ENCODE results near the gene GHDC. TPM values are rescaled to one million over a fixed set of nuclear protein-coding genes. Genes with fewer than 3 reads are reported as not detected.
"Not testable (repeated sequence)": the region's sequence is repeated elsewhere in the genome, so short reads cannot be mapped to it uniquely, and the experiment has no call there.

The GHDC gene
- total RNA-seq, 3 donors from 2014 or later (not counting 1 experiment from before 2014, with no cell fraction given): 19.5 to 24.6 (median 22.8) TPM

- ATAC-seq: no peak
- Histone ChIP-seq H3K9me3 (ENCODE audit: control insufficient read depth, insufficient read depth, low read length) (no peaks in the 10 kb centered on the region), H3K27ac (ENCODE audit: low read length) (no peak overlapping the region), H3K36me3 (ENCODE audit: control insufficient read depth, insufficient read depth, low read length) (peaks cover 21% of the 10 kb centered on the region), H3K27me3 (ENCODE audit: control insufficient read depth, insufficient read depth, low read length) (no peaks in the 10 kb centered on the region), H3K4me1 (ENCODE audit: control insufficient read depth, insufficient read depth, low read length) (no peaks in the 10 kb centered on the region), H3K4me3 (ENCODE audit: low read length) (no peak overlapping the region)
- Mint-ChIP-seq H3K36me3 (no peaks in the 10 kb centered on the region), H3K9me3 (no peaks in the 10 kb centered on the region), H3K27ac (no peak overlapping the region), H3K4me1 (peaks cover 27 to 48% of the 10 kb centered on the region in 2 donors), H3K4me3 (no peak overlapping the region), H3K27me3 (ENCODE audit: low read depth in 2 of 2) (no peaks in the 10 kb centered on the region)
- no peak for TF ChIP-seq CTCF (IDR thresholded peaks at IDR 0.05)
- intact Hi-C loops (cut with micrococcal nuclease): no loop called here
- WGBS (ENCODE audit: insufficient coverage): 93% methylated on average over 13 of the region's 13 CpGs
- DNase-seq: no peak
Measured at GRCh38 chr17:42146911-42147607, 47.2 kb downstream of the GHDC start.

GRCh38 chr17:42143138-42143537, 51.2 kb downstream of the GHDC start:
- intact Hi-C loops (cut with micrococcal nuclease); H3K4me3 Mint-ChIP-seq; H3K27ac Mint-ChIP-seq; H3K27me3 Mint-ChIP-seq (ENCODE audit: low read depth in 2 of 2); ATAC-seq; H3K9me3 Mint-ChIP-seq; H3K4me3 ChIP-seq (ENCODE audit: low read length); DNase-seq; H3K9me3 ChIP-seq (ENCODE audit: control insufficient read depth, insufficient read depth, low read length); H3K4me1 ChIP-seq (ENCODE audit: control insufficient read depth, insufficient read depth, low read length); H3K27me3 ChIP-seq (ENCODE audit: control insufficient read depth, insufficient read depth, low read length); H3K27ac ChIP-seq (ENCODE audit: low read length); H3K36me3 Mint-ChIP-seq: not testable (repeated sequence)
- peaks cover 23% of the 10 kb centered on the region for H3K36me3 ChIP-seq (ENCODE audit: control insufficient read depth, insufficient read depth, low read length)
- H3K4me1 Mint-ChIP-seq: peaks cover 34 to 47% of the 10 kb centered on the region in 2 donors
- WGBS (ENCODE audit: insufficient coverage): 95% methylated on average over 4 of the region's 4 CpGs

GRCh38 chr17:42142371-42142896, 51.9 kb downstream of the GHDC start:
- peaks cover 30 to 49% of the 10 kb centered on the region in 2 donors for H3K4me1 Mint-ChIP-seq
- H3K4me3 Mint-ChIP-seq: no peak overlapping the region
- Histone ChIP-seq H3K27me3 (ENCODE audit: control insufficient read depth, insufficient read depth, low read length) (no peaks in the 10 kb centered on the region), H3K9me3 (ENCODE audit: control insufficient read depth, insufficient read depth, low read length) (no peaks in the 10 kb centered on the region), H3K36me3 (ENCODE audit: control insufficient read depth, insufficient read depth, low read length) (peaks cover 21% of the 10 kb centered on the region), H3K4me1 (ENCODE audit: control insufficient read depth, insufficient read depth, low read length) (peaks cover 3% of the 10 kb centered on the region), H3K27ac (ENCODE audit: low read length) (no peak overlapping the region), H3K4me3 (ENCODE audit: low read length) (no peak overlapping the region)
- ATAC-seq (no peak), DNase-seq (no peak)
- no peak overlapping the region for H3K27ac Mint-ChIP-seq
- no peak for TF ChIP-seq CTCF (IDR thresholded peaks at IDR 0.05)
- intact Hi-C loops (cut with micrococcal nuclease): no loop called here
- WGBS (ENCODE audit: insufficient coverage): 97% methylated on average over 7 of the region's 7 CpGs
- H3K9me3 Mint-ChIP-seq: no peaks in the 10 kb centered on the region
- no peaks in the 10 kb centered on the region for H3K36me3 Mint-ChIP-seq
- H3K27me3 Mint-ChIP-seq (ENCODE audit: low read depth in 2 of 2): no peaks in the 10 kb centered on the region

GRCh38 chr17:42141382-42141781, 52.9 kb downstream of the GHDC start:
- no peaks in the 10 kb centered on the region for H3K27me3 ChIP-seq (ENCODE audit: control insufficient read depth, insufficient read depth, low read length)
- Mint-ChIP-seq H3K36me3 (no peaks in the 10 kb centered on the region), H3K27ac (peak overlapping the region in 1 of 2 donors; percentile 18), H3K4me1 (peaks cover 28 to 44% of the 10 kb centered on the region in 2 donors), H3K27me3 (ENCODE audit: low read depth in 2 of 2) (no peaks in the 10 kb centered on the region), H3K4me3 (no peak overlapping the region), H3K9me3 (no peaks in the 10 kb centered on the region)
- DNase-seq: no peak
- no peak overlapping the region for H3K4me3 ChIP-seq (ENCODE audit: low read length)
- no peak overlapping the region for H3K27ac ChIP-seq (ENCODE audit: low read length)
- 81% methylated on average over 8 of the region's 8 CpGs for WGBS (ENCODE audit: insufficient coverage)
- peaks cover 3% of the 10 kb centered on the region for H3K4me1 ChIP-seq (ENCODE audit: control insufficient read depth, insufficient read depth, low read length)
- ATAC-seq: no peak
- TF ChIP-seq CTCF (IDR thresholded peaks at IDR 0.05): no peak
- peaks cover 18% of the 10 kb centered on the region for H3K36me3 ChIP-seq (ENCODE audit: control insufficient read depth, insufficient read depth, low read length)
- no peaks in the 10 kb centered on the region for H3K9me3 ChIP-seq (ENCODE audit: control insufficient read depth, insufficient read depth, low read length)
- intact Hi-C loops (cut with micrococcal nuclease): no loop called here

- H3K9me3 Mint-ChIP-seq; H3K4me3 Mint-ChIP-seq; ATAC-seq; DNase-seq; H3K9me3 ChIP-seq (ENCODE audit: control insufficient read depth, insufficient read depth, low read length); H3K27ac ChIP-seq (ENCODE audit: low read length); H3K4me1 ChIP-seq (ENCODE audit: control insufficient read depth, insufficient read depth, low read length); H3K36me3 Mint-ChIP-seq; H3K4me3 ChIP-seq (ENCODE audit: low read length); H3K27me3 Mint-ChIP-seq (ENCODE audit: low read depth in 2 of 2); H3K27me3 ChIP-seq (ENCODE audit: control insufficient read depth, insufficient read depth, low read length); intact Hi-C loops (cut with micrococcal nuclease): not testable (repeated sequence)
- Mint-ChIP-seq H3K4me1 (peaks cover 35 to 46% of the 10 kb centered on the region in 2 donors), H3K27ac (peak overlapping the region in 1 of 2 donors; percentile 18)
- 100% methylated on average over 7 of the region's 7 CpGs for WGBS (ENCODE audit: insufficient coverage)
- peaks cover 23% of the 10 kb centered on the region for H3K36me3 ChIP-seq (ENCODE audit: control insufficient read depth, insufficient read depth, low read length)
Measured at GRCh38 chr17:42140690-42141089, 53.6 kb downstream of the GHDC start.
